Activated naive CD4-positive, alpha-beta T cell treated with anti-CD3 and anti-CD28 coated beads, Interleukin-2, amount 10 ng/mL, durations not matched to agents 7 days and 5 days (primary cell): ENCODE measurements around the gene PAX5.

Experiments
- CTCF ChIA-PET: fragments of 350-600 bp; sonication (Branson Sonifier 250); formaldehyde crosslinking; loops from one replicate; lab custom pipeline; 2021; ENCODE audit warnings: antibody characterized with exemption; lab: Charles Lee
- DNase-seq: peaks from one replicate; pipeline ENCODE4 v3.0.0-alpha.2; 2020
- H3K27ac Mint-ChIP-seq: one replicate; pipeline ENCODE4 v1.8.0; 2021; ENCODE audit warnings: mild to moderate bottlenecking, moderate library complexity, mixed read lengths
- H3K27me3 Mint-ChIP-seq: one replicate; pipeline ENCODE4 v1.8.0; 2021; ENCODE audit warnings: mild to moderate bottlenecking, mixed read lengths
- H3K36me3 Mint-ChIP-seq: one replicate; pipeline ENCODE4 v1.8.0; 2021; ENCODE audit warnings: mixed read lengths
- H3K4me1 Mint-ChIP-seq: one replicate; pipeline ENCODE4 v1.8.0; 2021; ENCODE audit warnings: mixed read lengths
- H3K4me3 Mint-ChIP-seq: one replicate; pipeline ENCODE4 v1.8.0; 2021; ENCODE audit warnings: mild to moderate bottlenecking, moderate library complexity, mixed read lengths
- H3K9me3 Mint-ChIP-seq: one replicate; pipeline ENCODE4 v1.8.0; 2021; ENCODE audit warnings: mixed read lengths

PAX5 gene

DNA sequence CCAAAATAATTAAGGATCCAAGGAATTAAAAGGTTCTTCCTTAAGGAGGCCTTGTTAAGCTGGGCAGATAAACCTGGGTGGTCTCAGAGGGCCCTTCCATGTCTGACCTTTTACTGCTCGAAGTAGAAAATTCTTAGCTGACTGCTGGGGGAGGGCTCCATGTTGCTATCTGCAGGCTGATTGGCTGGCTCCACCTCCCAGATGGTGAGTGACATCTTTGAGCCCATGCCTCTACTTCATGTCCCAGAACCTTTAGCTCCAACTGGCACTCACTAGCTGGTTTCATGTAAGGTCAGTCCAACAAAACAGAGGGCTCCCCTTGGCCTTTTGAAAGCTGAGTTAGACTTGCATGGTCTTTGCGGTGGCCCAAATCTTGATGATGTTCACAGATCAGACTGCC, 188.2 kb downstream of the PAX5 start:
- H3K4me3 Mint-ChIP-seq, result no peak overlapping the region
- CTCF ChIA-PET, result interaction anchor here (1.3 kb wide), 1 partner anchor 9 kb away, joined by 3 read pairs; no protein-coding TSS in a partner anchor
- no peak overlapping the region for H3K27ac Mint-ChIP-seq
- H3K27me3 Mint-ChIP-seq, result peaks cover 4% of the 10 kb centered on the region
- no peaks in the 10 kb centered on the region for H3K4me1 Mint-ChIP-seq
- H3K9me3 Mint-ChIP-seq, result no peaks in the 10 kb centered on the region
- no peaks in the 10 kb centered on the region for H3K36me3 Mint-ChIP-seq
- DNase-seq, result no peak

DNA sequence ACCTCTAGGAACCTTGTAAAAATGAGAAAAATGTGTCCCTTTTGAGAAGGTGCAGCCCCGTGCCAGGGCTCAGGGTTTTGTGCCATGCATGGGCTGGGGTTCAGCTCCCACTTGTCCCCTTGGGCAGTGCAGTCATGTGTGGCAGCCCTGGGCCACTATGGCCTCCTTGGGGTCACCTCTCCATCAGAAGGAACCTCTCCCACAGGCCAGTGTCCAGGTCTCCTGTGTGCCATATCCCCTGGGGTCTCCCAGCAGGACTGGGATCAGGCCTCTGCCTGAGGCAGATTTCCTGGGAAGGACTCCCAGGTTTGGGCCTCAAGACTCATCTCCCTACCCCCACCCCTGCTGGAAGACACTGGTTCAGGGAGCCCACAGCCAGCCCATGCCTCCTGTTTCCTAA, 189.1 kb downstream of the PAX5 start:
- peaks cover 4% of the 10 kb centered on the region for H3K27me3 Mint-ChIP-seq
- no peak for DNase-seq
- CTCF ChIA-PET, result interaction anchor here (1.3 kb wide), 1 partner anchor 10 kb away, joined by 3 read pairs; no protein-coding TSS in a partner anchor

DNA sequence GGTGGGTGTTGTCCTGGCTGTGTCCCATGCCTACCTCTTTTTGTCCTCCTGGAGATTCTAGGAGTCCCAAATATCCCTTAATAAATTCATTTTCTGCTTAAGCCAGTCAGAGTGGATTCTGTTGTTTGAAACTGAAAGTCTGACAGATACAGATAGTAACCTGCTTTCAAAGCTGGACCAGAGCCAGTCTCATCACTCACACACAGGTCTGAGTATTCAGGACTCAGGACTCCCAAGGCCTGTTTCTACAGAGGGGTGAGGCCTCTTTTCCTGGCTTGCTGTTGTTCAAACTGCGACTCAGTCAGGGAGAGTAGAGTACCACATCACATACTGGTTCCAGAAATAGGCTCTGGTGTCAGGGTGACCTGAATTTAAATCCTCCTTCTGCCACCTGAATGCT, 190.1 kb downstream of the PAX5 start:
- no peak for DNase-seq
- H3K36me3 Mint-ChIP-seq, result no peaks in the 10 kb centered on the region
- H3K4me3 Mint-ChIP-seq, result no peak overlapping the region
- CTCF ChIA-PET, result interaction anchor here (0.7 kb wide), 1 partner anchor 646 kb away, joined by 3 read pairs; no protein-coding TSS in a partner anchor
- no peaks in the 10 kb centered on the region for H3K9me3 Mint-ChIP-seq
- H3K4me1 Mint-ChIP-seq, result no peaks in the 10 kb centered on the region
- no peaks in the 10 kb centered on the region for H3K27me3 Mint-ChIP-seq
- no peak overlapping the region for H3K27ac Mint-ChIP-seq

More for the DNA sequence above, 189.1 kb downstream of the PAX5 start:
- no peaks in the 10 kb centered on the region for H3K36me3 Mint-ChIP-seq
- H3K4me1 Mint-ChIP-seq, result no peaks in the 10 kb centered on the region
- H3K4me3 Mint-ChIP-seq, result no peak overlapping the region
- H3K27ac Mint-ChIP-seq, result no peak overlapping the region
- no peaks in the 10 kb centered on the region for H3K9me3 Mint-ChIP-seq

DNA sequence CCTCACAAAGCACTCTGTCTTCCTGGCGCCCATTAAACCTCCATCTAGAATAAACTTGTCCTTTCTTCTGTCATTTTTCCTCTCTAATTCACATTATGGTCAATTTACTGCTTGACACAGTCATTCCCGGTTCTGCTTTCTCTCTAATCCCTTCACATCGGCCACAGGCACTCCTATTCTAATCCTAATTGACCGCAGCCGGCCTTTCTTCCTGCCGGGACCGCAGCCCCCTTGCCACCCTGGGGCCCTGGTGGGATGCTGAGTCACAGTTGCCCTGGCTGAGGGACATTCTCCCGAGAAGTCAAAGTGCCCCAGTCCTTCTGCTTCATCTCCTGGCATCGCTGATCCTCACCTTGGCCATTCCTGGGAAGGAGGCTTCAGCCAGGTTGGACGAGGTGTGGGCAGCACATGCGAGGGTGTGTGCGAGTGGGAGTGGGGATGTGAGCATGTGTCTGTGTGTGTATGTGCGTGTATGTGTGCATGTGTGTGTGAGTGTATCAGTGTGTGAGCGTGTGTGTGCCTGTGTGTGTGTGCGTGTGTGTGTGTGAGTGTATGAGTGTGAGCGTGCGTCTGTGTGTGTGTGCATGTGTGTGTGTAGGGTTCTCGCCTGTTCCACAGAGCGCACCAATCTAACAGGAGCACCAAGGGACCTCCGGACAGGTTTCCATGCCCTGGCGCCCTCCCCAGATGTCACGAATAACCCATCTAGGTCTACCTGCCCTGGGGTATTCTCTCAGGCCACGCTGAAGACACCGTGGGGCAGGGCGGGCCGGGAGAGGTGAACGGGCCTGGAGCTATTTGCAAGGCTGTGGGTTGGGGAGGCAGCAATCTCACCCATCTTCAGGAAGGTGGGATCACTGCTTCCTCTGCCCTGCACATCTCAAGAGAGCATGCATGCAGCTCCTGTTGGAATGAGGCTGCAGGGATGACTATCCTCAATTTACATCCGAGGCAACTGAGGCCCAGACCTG, 191.2 kb downstream of the PAX5 start:
- Mint-ChIP-seq H3K27me3 (no peaks in the 10 kb centered on the region), H3K27ac (no peak overlapping the region), H3K9me3 (no peaks in the 10 kb centered on the region), H3K4me3 (no peak overlapping the region), H3K36me3 (no peaks in the 10 kb centered on the region), H3K4me1 (no peaks in the 10 kb centered on the region)
- no peak for DNase-seq
- CTCF ChIA-PET, result no interaction called here

DNA sequence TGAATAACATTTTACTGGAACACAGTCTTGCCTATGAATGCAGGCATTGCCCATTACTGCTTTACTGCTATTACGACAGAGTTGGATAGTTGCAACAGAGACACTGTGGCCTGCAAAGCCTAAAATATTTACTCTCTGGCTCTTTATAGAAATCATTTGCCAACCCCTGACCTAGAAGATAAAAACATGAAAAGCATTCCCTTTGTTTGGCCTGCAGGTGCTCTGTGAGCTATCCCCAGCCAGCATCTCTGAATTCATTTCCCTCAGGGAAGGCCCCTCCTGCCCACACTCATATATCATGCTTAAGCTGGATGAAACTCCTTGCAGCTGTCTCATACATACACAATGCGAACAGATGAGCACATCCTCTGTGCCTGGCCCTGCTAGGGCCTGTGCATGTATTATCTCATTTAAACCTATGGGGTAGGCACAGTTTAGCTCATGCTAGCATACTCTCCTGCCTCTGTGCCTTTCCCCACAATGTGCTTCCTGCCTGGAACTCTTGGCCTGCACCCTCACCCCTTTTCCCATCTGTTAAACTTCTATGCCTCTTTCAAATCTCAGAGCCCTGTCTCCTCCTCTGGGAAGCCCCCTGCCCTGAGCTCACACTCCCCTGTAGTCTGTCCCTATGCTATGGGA, 193.1 kb downstream of the PAX5 start:
- no peak overlapping the region for H3K27ac Mint-ChIP-seq
- H3K36me3 Mint-ChIP-seq, result no peaks in the 10 kb centered on the region
- no peak for DNase-seq
- no peaks in the 10 kb centered on the region for H3K4me1 Mint-ChIP-seq
- peaks cover 2% of the 10 kb centered on the region for H3K27me3 Mint-ChIP-seq
- CTCF ChIA-PET, result interaction anchor here (0.9 to 1.4 kb wide), 2 partner anchors 31 to 32 kb away, joined by 3 read pairs; no protein-coding TSS in a partner anchor
- no peaks in the 10 kb centered on the region for H3K9me3 Mint-ChIP-seq
- no peak overlapping the region for H3K4me3 Mint-ChIP-seq

DNA sequence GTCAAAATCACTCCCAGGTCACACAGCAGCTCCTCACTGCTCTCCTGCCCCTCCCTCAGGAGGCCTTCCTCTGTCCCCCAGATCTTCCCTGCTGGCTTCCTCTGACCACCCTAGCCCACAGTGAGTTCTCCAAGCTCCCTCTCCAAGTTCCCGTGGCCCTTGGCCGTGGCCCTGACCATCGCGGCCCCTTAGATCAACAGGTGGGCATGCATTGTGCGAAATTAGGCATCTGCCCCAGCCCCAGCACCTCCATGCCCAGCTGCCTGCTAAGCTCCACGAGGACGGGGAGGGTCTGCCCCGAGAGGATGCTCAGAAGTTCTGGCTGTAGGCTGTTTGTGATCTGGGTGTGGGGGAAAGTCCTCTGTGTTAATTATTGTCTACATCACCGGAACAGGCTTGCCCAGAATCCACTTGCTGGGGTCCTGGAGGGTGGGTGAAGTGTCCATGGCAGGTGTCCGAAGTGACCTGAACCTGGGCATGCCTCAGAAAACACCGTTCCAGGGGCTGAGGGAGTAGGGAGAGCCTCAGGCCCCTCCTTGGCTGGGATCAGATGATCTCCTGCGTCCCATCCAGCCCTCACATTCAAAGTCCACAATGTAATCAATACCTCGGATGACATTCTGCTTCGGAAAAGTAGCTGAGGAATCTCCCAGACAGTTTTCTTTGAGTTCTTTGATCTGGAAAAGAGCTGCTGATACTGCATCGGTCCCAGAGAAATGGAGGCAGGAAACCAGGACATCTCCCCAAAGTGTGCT, 194.8 kb downstream of the PAX5 start:
- Mint-ChIP-seq H3K36me3 (no peaks in the 10 kb centered on the region), H3K27me3 (peaks cover 7% of the 10 kb centered on the region), H3K4me1 (no peaks in the 10 kb centered on the region), H3K9me3 (no peaks in the 10 kb centered on the region), H3K4me3 (no peak overlapping the region), H3K27ac (no peak overlapping the region)
- no peak for DNase-seq
- CTCF ChIA-PET, result interaction anchor here (1.1 kb wide), 1 partner anchor 18 kb away, joined by 3 read pairs; no protein-coding TSS in a partner anchor

DNA sequence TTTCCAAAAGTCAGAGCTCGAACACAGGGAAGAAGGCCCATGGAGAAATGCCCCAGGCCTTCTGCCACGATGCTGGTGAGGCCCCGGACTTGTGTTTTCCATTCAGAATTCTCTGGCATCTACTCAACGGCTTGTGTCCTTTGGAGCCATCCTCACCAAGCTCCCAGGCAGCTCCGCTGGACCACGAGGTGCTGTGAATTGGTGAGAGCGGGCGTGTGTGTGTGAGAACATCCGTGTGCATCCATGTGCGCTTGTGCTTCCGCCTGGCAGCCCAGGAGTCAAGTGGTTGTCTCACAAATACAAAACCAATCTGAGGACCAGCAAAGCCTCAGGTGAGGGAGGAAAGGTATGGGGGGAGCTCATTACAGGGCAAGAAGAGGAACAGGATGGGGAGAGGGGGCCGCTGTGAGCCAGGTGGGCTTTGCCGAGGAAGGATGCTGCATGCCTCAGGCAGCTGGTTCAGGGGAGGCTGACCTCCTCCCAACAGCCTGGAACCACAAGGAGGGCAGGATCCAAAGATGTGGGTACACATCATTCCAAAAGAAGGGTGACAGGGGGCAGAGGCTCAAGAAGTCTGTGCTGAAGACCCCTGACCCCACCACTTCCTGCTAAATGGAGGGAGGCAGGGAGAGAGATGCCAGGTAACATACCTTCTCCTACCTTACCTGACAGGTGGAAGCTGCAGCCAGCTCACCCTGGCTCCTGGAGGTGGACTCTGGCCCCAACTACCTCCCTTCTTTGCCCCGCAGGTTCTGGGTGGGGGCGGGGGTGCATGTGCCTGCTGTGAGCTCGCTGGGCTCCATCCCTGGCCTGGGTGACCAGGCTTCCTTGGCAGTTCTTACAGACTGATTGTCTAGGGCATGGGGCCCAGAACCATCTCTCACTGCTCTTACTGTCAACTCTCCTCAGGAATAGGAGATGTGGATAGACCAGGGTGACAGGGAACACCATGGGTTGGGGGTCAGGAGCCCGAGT, 196.3 kb downstream of the PAX5 start:
- no peak overlapping the region for H3K4me3 Mint-ChIP-seq
- H3K27me3 Mint-ChIP-seq, result peaks cover 9% of the 10 kb centered on the region
- no peaks in the 10 kb centered on the region for H3K36me3 Mint-ChIP-seq
- CTCF ChIA-PET, result no interaction called here
- DNase-seq, result no peak
- no peak overlapping the region for H3K27ac Mint-ChIP-seq
- H3K4me1 Mint-ChIP-seq, result no peaks in the 10 kb centered on the region
- no peaks in the 10 kb centered on the region for H3K9me3 Mint-ChIP-seq

DNA sequence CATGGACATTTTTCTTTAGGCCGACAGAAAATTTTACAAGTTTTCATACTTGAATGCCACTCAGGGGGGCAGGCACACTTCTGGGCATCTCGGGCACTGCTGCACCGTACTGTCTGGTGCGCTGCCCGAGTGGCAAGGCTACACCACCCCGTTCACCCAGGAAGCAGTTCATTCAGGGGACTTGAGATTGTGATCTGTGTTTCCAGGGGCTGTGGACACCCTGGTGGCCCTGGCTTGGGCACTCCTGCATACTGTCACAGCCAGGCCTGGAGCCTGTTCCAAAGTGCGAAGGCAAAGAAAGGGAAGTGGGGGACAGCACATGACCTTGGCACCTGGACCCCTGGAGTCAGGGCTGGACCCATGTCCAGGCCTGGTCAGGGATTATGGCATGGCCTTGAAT, 197.6 kb downstream of the PAX5 start:
- Mint-ChIP-seq H3K4me1 (no peaks in the 10 kb centered on the region), H3K27me3 (peaks cover 21% of the 10 kb centered on the region), H3K36me3 (no peaks in the 10 kb centered on the region), H3K9me3 (no peaks in the 10 kb centered on the region), H3K27ac (no peak overlapping the region), H3K4me3 (no peak overlapping the region)
- CTCF ChIA-PET, result interaction anchor here (0.8 kb wide), 1 partner anchor 108 kb away, joined by 4 read pairs; no protein-coding TSS in a partner anchor
- DNase-seq, result no peak

DNA sequence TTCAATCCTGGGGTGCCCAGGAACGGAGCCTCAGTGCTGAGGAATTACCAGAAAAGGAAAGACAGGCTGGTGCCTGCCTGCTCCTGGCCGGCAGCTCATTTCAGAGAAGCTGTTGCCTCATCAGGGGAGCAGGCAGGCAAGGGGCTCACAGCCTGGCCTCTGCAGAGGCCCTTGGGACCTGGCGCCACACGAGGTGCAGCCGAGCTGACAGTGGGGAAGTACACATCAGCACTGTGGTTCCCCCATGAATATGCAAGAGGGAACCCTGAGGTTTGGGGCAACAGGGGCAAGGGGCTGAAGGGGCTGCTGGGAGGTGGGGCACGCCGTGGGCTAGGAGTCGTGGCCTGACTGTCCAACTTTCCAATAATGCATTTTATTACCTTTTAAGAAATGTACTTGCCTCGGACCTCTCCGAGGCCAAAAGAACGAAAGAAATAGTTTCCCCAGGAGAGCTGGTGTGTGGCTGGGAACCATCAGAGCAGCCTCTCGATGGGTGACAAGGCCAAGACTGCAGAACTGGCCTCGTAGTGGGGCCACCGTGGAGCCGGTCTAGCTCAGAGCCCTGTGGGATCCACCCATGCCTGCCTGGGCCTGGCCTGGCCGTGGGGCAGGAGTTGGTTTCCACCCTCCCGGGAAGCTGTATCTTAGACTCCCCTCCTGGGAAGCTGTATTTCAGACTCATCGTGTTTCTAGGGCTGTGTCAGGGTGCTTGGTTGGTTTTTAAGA, 198.6 kb downstream of the PAX5 start:
- CTCF ChIA-PET, result interaction anchor here (0.8 kb wide), 1 partner anchor 107 kb away, joined by 4 read pairs; no protein-coding TSS in a partner anchor
- Mint-ChIP-seq H3K27me3 (peaks cover 29% of the 10 kb centered on the region), H3K36me3 (no peaks in the 10 kb centered on the region), H3K27ac (no peak overlapping the region), H3K4me3 (no peak overlapping the region), H3K4me1 (no peaks in the 10 kb centered on the region), H3K9me3 (no peaks in the 10 kb centered on the region)
- no peak for DNase-seq

DNA sequence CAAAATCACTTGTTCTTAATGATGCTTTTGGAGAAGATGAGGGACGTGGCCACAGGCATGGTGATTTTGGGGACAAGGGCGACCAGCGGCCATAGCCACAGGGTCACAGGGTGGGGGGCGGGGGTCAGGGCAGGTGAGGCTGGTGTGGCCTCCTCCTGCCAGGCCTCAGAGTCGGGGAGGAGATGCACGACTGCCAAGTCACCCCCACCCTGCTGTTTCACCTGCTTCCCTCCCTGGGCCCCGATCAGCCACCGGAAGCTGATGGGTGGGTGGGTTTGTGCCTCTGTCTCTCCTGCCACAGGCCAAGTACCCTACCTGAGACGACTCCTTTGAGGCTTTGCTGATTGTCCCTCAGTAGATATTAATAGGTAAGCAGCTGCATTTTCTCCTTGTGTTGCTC, 199.3 kb downstream of the PAX5 start:
- CTCF ChIA-PET, result no interaction called here
- Mint-ChIP-seq H3K4me3 (no peak overlapping the region), H3K9me3 (no peaks in the 10 kb centered on the region), H3K27ac (no peak overlapping the region), H3K36me3 (no peaks in the 10 kb centered on the region), H3K4me1 (no peaks in the 10 kb centered on the region), H3K27me3 (peaks cover 29% of the 10 kb centered on the region)
- DNase-seq, result no peak

DNA sequence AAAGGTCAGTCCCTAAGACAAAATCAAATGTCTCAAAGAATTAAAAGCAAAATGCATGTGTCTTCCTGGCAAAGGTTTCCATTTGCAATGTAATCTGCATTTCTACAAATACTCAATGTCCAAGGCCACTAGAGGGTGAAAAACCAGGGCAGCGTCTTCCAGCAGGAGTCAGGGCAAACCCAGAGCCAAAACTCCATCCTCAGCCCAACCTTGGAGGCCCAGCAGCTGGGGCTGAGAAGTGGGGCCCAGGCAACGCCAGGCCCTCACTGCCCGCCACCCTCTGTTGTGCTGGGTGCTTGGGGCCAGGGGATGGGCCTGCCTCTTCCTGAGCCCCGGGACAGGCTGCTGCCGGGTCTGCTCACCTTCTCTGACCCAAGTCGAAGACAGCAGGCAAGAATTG, 200.1 kb downstream of the PAX5 start:
- DNase-seq, result no peak
- H3K4me3 Mint-ChIP-seq, result no peak overlapping the region
- no peaks in the 10 kb centered on the region for H3K9me3 Mint-ChIP-seq
- H3K36me3 Mint-ChIP-seq, result no peaks in the 10 kb centered on the region
- CTCF ChIA-PET, result no interaction called here
- H3K27me3 Mint-ChIP-seq, result peaks cover 29% of the 10 kb centered on the region
- H3K27ac Mint-ChIP-seq, result no peak overlapping the region
- H3K4me1 Mint-ChIP-seq, result no peaks in the 10 kb centered on the region

DNA sequence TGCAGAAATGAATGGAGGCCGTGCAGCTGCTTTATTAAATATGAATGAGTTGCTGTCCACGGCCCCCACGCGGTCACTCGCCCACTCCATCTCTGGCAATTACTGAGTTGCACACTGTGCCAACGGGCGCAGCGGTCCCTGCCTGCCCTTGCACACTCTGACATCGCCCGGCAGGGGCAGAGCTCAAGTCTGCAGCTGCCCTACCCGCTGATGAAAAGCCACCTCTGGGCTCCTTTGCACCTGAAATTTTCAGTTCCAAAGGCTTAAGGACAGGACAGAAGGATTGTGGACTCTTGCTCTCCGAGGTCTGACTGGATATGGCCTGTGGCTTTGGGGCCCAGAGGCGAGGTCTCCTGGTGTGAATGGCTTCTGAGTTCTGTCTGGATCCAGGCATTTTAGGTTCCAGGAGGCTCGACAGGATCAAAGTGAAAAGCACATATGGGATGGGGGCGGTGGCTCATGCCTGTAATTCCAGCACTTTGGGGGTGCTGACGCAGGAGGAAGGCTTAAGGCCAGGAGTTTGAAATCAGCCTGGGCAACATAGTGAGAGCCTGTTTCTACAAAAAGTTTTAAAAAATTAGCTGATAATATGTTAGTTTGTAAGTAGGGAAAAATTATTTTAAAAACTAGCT, 201.8 kb downstream of the PAX5 start:
- CTCF ChIA-PET, result no interaction called here
- DNase-seq, result no peak
- no peaks in the 10 kb centered on the region for H3K4me1 Mint-ChIP-seq

More for the DNA sequence above, 201.8 kb downstream of the PAX5 start:
- no peaks in the 10 kb centered on the region for H3K9me3 Mint-ChIP-seq
- H3K36me3 Mint-ChIP-seq, result no peaks in the 10 kb centered on the region
- no peak overlapping the region for H3K27ac Mint-ChIP-seq
- no peak overlapping the region for H3K4me3 Mint-ChIP-seq
- peaks cover 29% of the 10 kb centered on the region for H3K27me3 Mint-ChIP-seq
